HG02678 (cell line): ENCODE data around the gene NDUFB10.
"Not testable (repeated sequence)": the region's sequence is repeated elsewhere in the genome, so short reads cannot be mapped to it uniquely, and the experiment has no call there.

Experiments used
- ATAC-seq: cut with Tn5 transposase; IDR thresholded peaks from one replicate; pipeline ENCODE4 v1.9.1; 2021; ENCODE audit warnings: mild to moderate bottlenecking, moderate library complexity; ENCODE audit not compliant: unreplicated experiment

The NDUFB10 gene

GRCh38 chr16:1923299-1924034 is 35.9 kb upstream of the NDUFB10 start:
- no peak for ATAC-seq

GRCh38 chr16:1924095-1924494 is 35.2 kb upstream of the NDUFB10 start:
- no peak for ATAC-seq

GRCh38 chr16:1926271-1926670 is 33.1 kb upstream of the NDUFB10 start:
- no peak for ATAC-seq

GRCh38 chr16:1929105-1929504 is 30.2 kb upstream of the NDUFB10 start:
- peak; percentile 10 for ATAC-seq

- ATAC-seq: peak; percentile 89
Measured at GRCh38 chr16:1929578-1930337, 29.6 kb upstream of the NDUFB10 start.

- no peak for ATAC-seq
Measured at GRCh38 chr16:1930338-1930720, 29.0 kb upstream of the NDUFB10 start.

GRCh38 chr16:1932050-1933028 is 27.0 kb upstream of the NDUFB10 start:
- no peak for ATAC-seq

- ATAC-seq: no peak
Measured at GRCh38 chr16:1933097-1933661, 26.2 kb upstream of the NDUFB10 start.

- ATAC-seq: no peak
Measured at GRCh38 chr16:1936945-1937479, 22.3 kb upstream of the NDUFB10 start.

GRCh38 chr16:1938316-1938715 is 21.0 kb upstream of the NDUFB10 start:
- no peak for ATAC-seq

- ATAC-seq: no peak
Measured at GRCh38 chr16:1938910-1939309, 20.4 kb upstream of the NDUFB10 start.

GRCh38 chr16:1939833-1940232 is 19.5 kb upstream of the NDUFB10 start:
- ATAC-seq: not testable (repeated sequence)

GRCh38 chr16:1940273-1941161 is 18.8 kb upstream of the NDUFB10 start:
- ATAC-seq: no peak

GRCh38 chr16:1941162-1942046 is 17.9 kb upstream of the NDUFB10 start:
- ATAC-seq: no peak

- ATAC-seq: no peak
Measured at GRCh38 chr16:1942047-1942809, 17.1 kb upstream of the NDUFB10 start.

- ATAC-seq: peak; percentile 93
Measured at GRCh38 chr16:1942810-1943726, 16.3 kb upstream of the NDUFB10 start, which contains the start of gene MSRB1. Gene MSRB1, minus strand, starts transcription at chr16:1943199. Its CDS starts 43 bp downstream, at chr16:1943156.
